Activated CD4-positive, CD25-positive, alpha-beta regulatory T cell treated with anti-CD3 and anti-CD28 coated beads, Interleukin-2, amount 50 U/mL, for 24 hours (primary cell): ENCODE measurements around the gene RTN4IP1.
A peak's percentile ranks its signal among the peaks of the same experiment; 100 is the strongest.
"Not testable (repeated sequence)": the region's sequence is repeated elsewhere in the genome, so short reads cannot be mapped to it uniquely, and the experiment has no call there.

Source experiments
- ATAC-seq, 2 donors: fragments of 150-1000 bp; cut with Tn5 transposase; one replicate each; pipeline ENCODE4 v1.10.0; 2021; ENCODE audit warnings: mild to moderate bottlenecking in 1 of 2, moderate library complexity in 1 of 2

The RTN4IP1 gene

GRCh38 chr6:106626485-106626884 is 2.8 kb downstream of the RTN4IP1 start:
- no peak for ATAC-seq

GRCh38 chr6:106623039-106623438 is 6.3 kb downstream of the RTN4IP1 start:
- no peak for ATAC-seq

- ATAC-seq = no peak
These were observed 6.9 kb downstream of the RTN4IP1 start for GRCh38 chr6:106622412-106622811.

GRCh38 chr6:106620931-106621672 is 8.2 kb downstream of the RTN4IP1 start:
- no peak for ATAC-seq

- ATAC-seq = no peak
These were observed 10.1 kb downstream of the RTN4IP1 start for GRCh38 chr6:106619223-106619622.

- ATAC-seq = no peak
These were observed 11.0 kb downstream of the RTN4IP1 start for GRCh38 chr6:106618324-106618723.

- no peak for ATAC-seq
These were observed 11.4 kb downstream of the RTN4IP1 start for GRCh38 chr6:106617857-106618256.

- no peak for ATAC-seq
These were observed 12.0 kb downstream of the RTN4IP1 start for GRCh38 chr6:106617302-106617701.

- no peak for ATAC-seq
These were observed 14.6 kb downstream of the RTN4IP1 start for GRCh38 chr6:106614592-106615257.

GRCh38 chr6:106614166-106614565 is 15.1 kb downstream of the RTN4IP1 start:
- peak in 1 of 2 donors; percentile 28 for ATAC-seq

GRCh38 chr6:106613590-106613989 is 15.7 kb downstream of the RTN4IP1 start:
- no peak for ATAC-seq

- peak; percentile 67 to 78 for ATAC-seq
These were observed 16.5 kb downstream of the RTN4IP1 start for GRCh38 chr6:106612671-106613416.

- ATAC-seq = no peak
These were observed 18.3 kb downstream of the RTN4IP1 start for GRCh38 chr6:106611030-106611429.

- no peak for ATAC-seq
These were observed 19.6 kb downstream of the RTN4IP1 start for GRCh38 chr6:106609699-106610098.

GRCh38 chr6:106608080-106608668 is 21.1 kb downstream of the RTN4IP1 start:
- peak; percentile 51 to 78 for ATAC-seq

GRCh38 chr6:106600329-106600728 is 29.0 kb downstream of the RTN4IP1 start:
- ATAC-seq = no peak

GRCh38 chr6:106599440-106599839 is 29.9 kb downstream of the RTN4IP1 start:
- no peak for ATAC-seq

GRCh38 chr6:106591111-106591825 is 38.0 kb downstream of the RTN4IP1 start:
- ATAC-seq = no peak

- ATAC-seq = not testable (repeated sequence)
These were observed 40.4 kb downstream of the RTN4IP1 start for GRCh38 chr6:106588937-106589336.

GRCh38 chr6:106586815-106587415 is 42.4 kb downstream of the RTN4IP1 start:
- no peak for ATAC-seq

- ATAC-seq = no peak
These were observed 47.8 kb downstream of the RTN4IP1 start for GRCh38 chr6:106581468-106581867.

- ATAC-seq = no peak
These were observed 50.0 kb downstream of the RTN4IP1 start for GRCh38 chr6:106579281-106579680.
